H9 (cell line): Measurements from ENCODE around the gene MGLL. TPM values are rescaled to one million over a fixed set of nuclear protein-coding genes. Genes with fewer than 3 reads are reported as not detected.

Experiments used
- DNase-seq: peaks from one replicate; pipeline ENCODE4 v3.0.0-alpha.2; 2017
- H2AFZ ChIP-seq: one replicate; pipeline ENCODE4 v1.6.1; 2013; ENCODE audit warnings: mild to moderate bottlenecking, low read length, control low read depth, moderate library complexity
- H2AK5ac ChIP-seq: 2 replicates; pipeline ENCODE4 v1.6.1; 2013; ENCODE audit warnings: low read length, control low read depth, mixed read lengths; ENCODE audit not compliant: insufficient read length
- H2BK120ac ChIP-seq: one replicate; pipeline ENCODE4 v1.6.1; 2013; ENCODE audit warnings: low read depth, mild to moderate bottlenecking, low read length, control low read depth, inconsistent platforms; ENCODE audit not compliant: poor library complexity, severe bottlenecking
- H2BK12ac ChIP-seq: 2 replicates; pipeline ENCODE4 v1.6.1; 2013; ENCODE audit warnings: low read length, control low read depth, mixed read lengths, low read depth; ENCODE audit not compliant: insufficient read length
- H2BK15ac ChIP-seq: 2 replicates; pipeline ENCODE4 v1.6.1; 2013; ENCODE audit warnings: low read depth, low read length, control low read depth
- H2BK20ac ChIP-seq: one replicate; pipeline ENCODE4 v1.6.1; 2013; ENCODE audit warnings: low read depth, mild to moderate bottlenecking, low read length, control low read depth, inconsistent platforms; ENCODE audit not compliant: poor library complexity, severe bottlenecking
- H2BK5ac ChIP-seq: 2 replicates; pipeline ENCODE4 v1.6.1; 2013; ENCODE audit warnings: low read length, control low read depth, mixed read lengths; ENCODE audit not compliant: insufficient read length
- H3K14ac ChIP-seq: 2 replicates; pipeline ENCODE4 v1.6.1; 2013; ENCODE audit warnings: low read length, control low read depth; ENCODE audit not compliant: insufficient read depth
- H3K18ac ChIP-seq: 2 replicates; pipeline ENCODE4 v1.6.1; 2013; ENCODE audit warnings: low read depth, mild to moderate bottlenecking, mixed read lengths, low read length, control low read depth; ENCODE audit not compliant: insufficient read length
- H3K23ac ChIP-seq: 2 replicates; pipeline ENCODE4 v1.6.1; 2013; ENCODE audit warnings: low read length, control low read depth, mixed read lengths, low read depth; ENCODE audit not compliant: insufficient read length
- H3K23me2 ChIP-seq: 2 replicates; pipeline ENCODE4 v1.6.1; 2013; ENCODE audit warnings: low read depth, mild to moderate bottlenecking, mixed read lengths, low read length, control low read depth; ENCODE audit not compliant: insufficient read length, poor library complexity, severe bottlenecking
- H3K27ac ChIP-seq: 2 replicates; pipeline ENCODE4 v1.5.1; 2013; ENCODE audit warnings: low read length, control low read depth, mixed read lengths, low read depth; ENCODE audit not compliant: insufficient read length
- H3K27me3 ChIP-seq: 2 replicates; pipeline ENCODE4 v1.6.1; 2013; ENCODE audit warnings: low read length, control low read depth, inconsistent platforms; ENCODE audit not compliant: insufficient read depth
- H3K4ac ChIP-seq: 2 replicates; pipeline ENCODE4 v1.6.1; 2013; ENCODE audit warnings: low read depth, mild to moderate bottlenecking, control low read depth, inconsistent platforms, low read length, moderate library complexity
- H3K4me1 ChIP-seq: 2 replicates; pipeline ENCODE4 v1.6.1; 2013; ENCODE audit warnings: low read length, control low read depth, inconsistent platforms; ENCODE audit not compliant: insufficient read depth
- H3K4me2 ChIP-seq: 2 replicates; pipeline ENCODE4 v1.6.1; 2013; ENCODE audit warnings: low read length, control low read depth, mixed read lengths; ENCODE audit not compliant: insufficient read length, insufficient read depth
- H3K56ac ChIP-seq: 2 replicates; pipeline ENCODE4 v1.6.1; 2013; ENCODE audit warnings: low read depth, mild to moderate bottlenecking, mixed read lengths, low read length, control low read depth; ENCODE audit not compliant: insufficient read length
- H3K79me1 ChIP-seq: 2 replicates; pipeline ENCODE4 v1.6.1; 2013; ENCODE audit warnings: low read depth, mild to moderate bottlenecking, moderate library complexity, low read length, control low read depth, inconsistent platforms; ENCODE audit not compliant: insufficient read depth, poor library complexity, severe bottlenecking
- H3K79me2 ChIP-seq: 2 replicates; pipeline ENCODE4 v1.6.1; 2013; ENCODE audit warnings: low read length, control low read depth, inconsistent platforms; ENCODE audit not compliant: insufficient read depth
- H3K9ac ChIP-seq: 2 replicates; pipeline ENCODE4 v1.6.1; 2013; ENCODE audit warnings: low read length, control low read depth, mixed read lengths; ENCODE audit not compliant: insufficient read length; ENCODE audit errors: extremely low read depth
- H3K9me3 ChIP-seq: one replicate; pipeline ENCODE4 v1.6.1; 2013; ENCODE audit warnings: low read depth, low read length, inconsistent platforms; ENCODE audit not compliant: control insufficient read depth
- H3T11ph ChIP-seq: one replicate; pipeline ENCODE4 v1.6.1; 2013; ENCODE audit warnings: mild to moderate bottlenecking, low read length, control low read depth, inconsistent platforms
- H4K20me1 ChIP-seq: one replicate; pipeline ENCODE4 v1.6.1; 2013; ENCODE audit not compliant: control insufficient read depth, insufficient read length, insufficient read depth
- H4K5ac ChIP-seq: 2 replicates; pipeline ENCODE4 v1.6.1; 2013; ENCODE audit warnings: low read depth, mild to moderate bottlenecking, mixed read lengths, low read length, control low read depth; ENCODE audit not compliant: insufficient read length
- H4K8ac ChIP-seq: replicated peaks from 2 replicates; pipeline ENCODE4 v1.6.1; 2013; ENCODE audit warnings: low read length, control low read depth, mixed read lengths, low read depth; ENCODE audit not compliant: insufficient read length
- H4K91ac ChIP-seq: 2 replicates; pipeline ENCODE4 v1.6.1; 2013; ENCODE audit warnings: low read depth, mild to moderate bottlenecking, moderate library complexity, mixed read lengths, low read length, control low read depth; ENCODE audit not compliant: insufficient read length
- H3K27ac Mint-ChIP-seq, 3 experiments: 2 replicates in 2 of 3; 3 replicates in 1 of 3; pipeline ENCODE4 v1.8.0; 2020 to 2021; ENCODE audit warnings: mixed read lengths in 3 of 3, mild to moderate bottlenecking in 1 of 3, moderate library complexity in 1 of 3
- H3K27me3 Mint-ChIP-seq: 2 replicates; pipeline ENCODE4 v1.8.0; 2021; ENCODE audit warnings: low read depth, mild to moderate bottlenecking, moderate library complexity, mixed read lengths
- H3K36me3 Mint-ChIP-seq, 3 experiments: 2 replicates in 2 of 3; 3 replicates in 1 of 3; pipeline ENCODE4 v1.8.0; 2020 to 2021; ENCODE audit warnings: low read depth in 3 of 3, mixed read lengths in 3 of 3; ENCODE audit not compliant: insufficient read depth in 1 of 3
- H3K4me1 Mint-ChIP-seq, 2 experiments: 2 replicates each; pipeline ENCODE4 v1.8.0; 2020; ENCODE audit warnings: mixed read lengths in 2 of 2
- H3K4me3 Mint-ChIP-seq, 2 experiments: 2 replicates in 1 of 2; 3 replicates in 1 of 2; pipeline ENCODE4 v1.8.0; 2020 to 2021; ENCODE audit warnings: mild to moderate bottlenecking in 2 of 2, mixed read lengths in 2 of 2, moderate library complexity in 1 of 2
- H3K9me3 Mint-ChIP-seq, 2 experiments: 2 replicates in 1 of 2; 3 replicates in 1 of 2; pipeline ENCODE4 v1.8.0; 2020; ENCODE audit warnings: mild to moderate bottlenecking in 2 of 2, mixed read lengths in 2 of 2, moderate library complexity in 1 of 2
- CTCF ChIP-seq: fragments of 200-600 bp; sonication (generic); conservative IDR thresholded peaks from 3 replicates; pipeline ENCODE4 v1.8.0; 2021; ENCODE audit warnings: antibody characterized with exemption, mild to moderate bottlenecking
- WGBS: extraction: QIAGEN DNeasy Blood & Tissue Kit; methylation state at CpG from one replicate; pipeline ENCODE4 v1.1.7; 2013; ENCODE audit warnings: missing lambda C conversion rate, low lambda C conversion rate, mixed read lengths; ENCODE audit not compliant: insufficient read length; ENCODE audit errors: extremely low coverage; 5-methylcytosine and 5-hydroxymethylcytosine counted together
- total RNA-seq: library from RNA; stranded (reverse); gene quantifications from 2 replicates; pipeline ENCODE4 v1.2.1, GENCODE V29; 2021

MGLL gene
- total RNA-seq, 1 experiment from 2014 or later = 0.11 TPM

GRCh38 chr3:127680798-127681221 is 141.5 kb downstream of the MGLL start:
- H3K27ac ChIP-seq = no peak overlapping the region
- H3K4me1 Mint-ChIP-seq = peaks cover 6 to 8% of the 10 kb centered on the region in 2 experiments
- no peak overlapping the region for H2BK15ac ChIP-seq
- H3K9me3 ChIP-seq = no peaks in the 10 kb centered on the region
- DNase-seq = no peak
- no peak overlapping the region for H4K91ac ChIP-seq
- H3T11ph ChIP-seq = no peak overlapping the region
- H3K23me2 ChIP-seq = no peaks in the 10 kb centered on the region
- H3K4me3 Mint-ChIP-seq = no peak overlapping the region
- no peak overlapping the region for H3K9ac ChIP-seq
- no peak overlapping the region for H2BK20ac ChIP-seq
- H2BK12ac ChIP-seq = no peak overlapping the region
- H3K79me2 ChIP-seq = no peaks in the 10 kb centered on the region
- no peak overlapping the region for H3K14ac ChIP-seq
- no peaks in the 10 kb centered on the region for H4K20me1 ChIP-seq
- no peak overlapping the region for H3K18ac ChIP-seq
- H3K79me1 ChIP-seq = no peaks in the 10 kb centered on the region
- H2BK120ac ChIP-seq = no peak overlapping the region
- WGBS = no CpG with 5 or more reads among the region's 1 CpG
- H3K9me3 Mint-ChIP-seq = no peaks in the 10 kb centered on the region
- H3K36me3 Mint-ChIP-seq = no peaks in the 10 kb centered on the region; a peak in 1 of 7 replicates
- H4K8ac ChIP-seq = no peak overlapping the region
- no peak overlapping the region for H2AFZ ChIP-seq
- H3K56ac ChIP-seq = no peak overlapping the region
- no peak overlapping the region for H3K4ac ChIP-seq
- no peak overlapping the region for H4K5ac ChIP-seq
- no peak overlapping the region for H2BK5ac ChIP-seq
- no peaks in the 10 kb centered on the region; the same call in 1 of the 2 replicates for H3K4me1 ChIP-seq
- no peak overlapping the region for H2AK5ac ChIP-seq
- no peak overlapping the region; a peak in 1 of 7 replicates for H3K27ac Mint-ChIP-seq
- no peaks in the 10 kb centered on the region for H3K27me3 ChIP-seq
- H3K27me3 Mint-ChIP-seq = no peaks in the 10 kb centered on the region; the same call in 1 of the 2 replicates
- H3K4me2 ChIP-seq = no peak overlapping the region
- no peak overlapping the region for H3K23ac ChIP-seq
- TF ChIP-seq CTCF = no peak
